ENCODE measurements around the gene LRRC74B. TPM values are rescaled to one million over a fixed set of nuclear protein-coding genes. Genes with fewer than 3 reads are reported as not detected.

Gene LRRC74B
- total and polyA plus RNA-seq, 2 of the 4 experiments (the other 2 are of a cell fraction) = not detected

DNA sequence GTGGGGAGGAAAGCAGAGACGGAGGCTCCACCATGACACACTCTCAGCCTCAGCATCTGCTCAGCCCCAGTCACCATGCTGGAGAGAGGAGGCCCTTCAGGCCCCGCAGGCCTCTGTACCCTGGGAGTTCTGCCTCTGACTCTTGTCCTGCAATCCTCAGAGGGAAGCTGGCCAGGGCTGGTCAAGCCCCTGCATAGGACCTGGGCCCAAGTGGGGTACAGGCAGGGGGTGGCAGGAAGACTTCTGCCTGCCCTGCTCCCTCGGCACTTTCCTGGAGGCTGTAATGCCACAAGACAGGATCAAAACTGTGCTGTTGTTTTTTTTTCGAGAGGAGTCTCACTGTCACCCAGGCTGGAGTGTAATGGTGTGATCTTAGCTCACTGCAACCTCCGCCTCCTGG, 33.7 kb downstream of the LRRC74B start:
- no peaks in the 10 kb centered on the region for H3K4me1 ChIP-seq (ENCODE audit: control insufficient read depth, insufficient read depth, low read length)
- ChIA-PET CTCF (no interaction called here), POLR2A (ENCODE audit: unreplicated experiment) (no interaction called here)
- no peaks in the 10 kb centered on the region for H3K9me3 ChIP-seq (ENCODE audit: control insufficient read depth, insufficient read depth, low read length)
- H2AK9ac ChIP-seq (replicated peaks; ENCODE audit: low read depth, low read length, poor library complexity) = no peak overlapping the region
- H4K20me1 ChIP-seq (ENCODE audit: insufficient read depth, low read length) = no peaks in the 10 kb centered on the region
- TF ChIP-seq, protein P1, sequence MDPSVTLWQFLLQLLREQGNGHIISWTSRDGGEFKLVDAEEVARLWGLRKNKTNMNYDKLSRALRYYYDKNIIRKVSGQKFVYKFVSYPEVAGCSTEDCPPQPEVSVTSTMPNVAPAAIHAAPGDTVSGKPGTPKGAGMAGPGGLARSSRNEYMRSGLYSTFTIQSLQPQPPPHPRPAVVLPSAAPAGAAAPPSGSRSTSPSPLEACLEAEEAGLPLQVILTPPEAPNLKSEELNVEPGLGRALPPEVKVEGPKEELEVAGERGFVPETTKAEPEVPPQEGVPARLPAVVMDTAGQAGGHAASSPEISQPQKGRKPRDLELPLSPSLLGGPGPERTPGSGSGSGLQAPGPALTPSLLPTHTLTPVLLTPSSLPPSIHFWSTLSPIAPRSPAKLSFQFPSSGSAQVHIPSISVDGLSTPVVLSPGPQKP (IDR thresholded peaks at IDR 0.05; ENCODE audit: borderline replicate concordance, low read depth, low read length) = no peak
- TF ChIP-seq RFX5 (IDR thresholded peaks at IDR 0.05; ENCODE audit: low read depth, low read length) (no peak), MAFK (IDR thresholded peaks at IDR 0.05; ENCODE audit: low read depth, low read length) (no peak), BHLHE40 (IDR thresholded peaks at IDR 0.05; ENCODE audit: low read depth, low read length) (no peak), CEBPB (IDR thresholded peaks at IDR 0.05; ENCODE audit: low read depth, low read length) (no peak)
- TF ChIP-seq, protein P2, sequence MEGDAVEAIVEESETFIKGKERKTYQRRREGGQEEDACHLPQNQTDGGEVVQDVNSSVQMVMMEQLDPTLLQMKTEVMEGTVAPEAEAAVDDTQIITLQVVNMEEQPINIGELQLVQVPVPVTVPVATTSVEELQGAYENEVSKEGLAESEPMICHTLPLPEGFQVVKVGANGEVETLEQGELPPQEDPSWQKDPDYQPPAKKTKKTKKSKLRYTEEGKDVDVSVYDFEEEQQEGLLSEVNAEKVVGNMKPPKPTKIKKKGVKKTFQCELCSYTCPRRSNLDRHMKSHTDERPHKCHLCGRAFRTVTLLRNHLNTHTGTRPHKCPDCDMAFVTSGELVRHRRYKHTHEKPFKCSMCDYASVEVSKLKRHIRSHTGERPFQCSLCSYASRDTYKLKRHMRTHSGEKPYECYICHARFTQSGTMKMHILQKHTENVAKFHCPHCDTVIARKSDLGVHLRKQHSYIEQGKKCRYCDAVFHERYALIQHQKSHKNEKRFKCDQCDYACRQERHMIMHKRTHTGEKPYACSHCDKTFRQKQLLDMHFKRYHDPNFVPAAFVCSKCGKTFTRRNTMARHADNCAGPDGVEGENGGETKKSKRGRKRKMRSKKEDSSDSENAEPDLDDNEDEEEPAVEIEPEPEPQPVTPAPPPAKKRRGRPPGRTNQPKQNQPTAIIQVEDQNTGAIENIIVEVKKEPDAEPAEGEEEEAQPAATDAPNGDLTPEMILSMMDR (conservative IDR thresholded peaks at IDR 0.05; ENCODE audit: low read depth, low read length) = no peak
- 50% methylated on average over 2 of the region's 5 CpGs; no CpG with 5 or more reads in 1 of the 2 experiments for whole genome bisulfite sequencing, 2 experiments (ENCODE audit: extremely low coverage in 2 of 2, insufficient read length in 1 of 2)
- no peak overlapping the region for H4K91ac ChIP-seq (ENCODE audit: insufficient read depth, low read depth, low read length)
- H3K79me1 ChIP-seq (ENCODE audit: low read depth in 1 of 2, low read length in 2 of 2) = no peaks in the 10 kb centered on the region
- H4K8ac ChIP-seq (ENCODE audit: low read depth in 2 of 2, low read length in 2 of 2) = no peak overlapping the region
- H2BK120ac ChIP-seq (ENCODE audit: low read depth, low read length) = no peak overlapping the region
- H3K14ac ChIP-seq (replicated peaks; ENCODE audit: low read depth, low read length) = no peak overlapping the region
- H3K4ac ChIP-seq (ENCODE audit: low read depth, low read length) = no peak overlapping the region
- no peaks in the 10 kb centered on the region for H3K36me3 ChIP-seq (ENCODE audit: control insufficient read depth, insufficient read depth, low read length)
- no peak overlapping the region for H3K23ac ChIP-seq (ENCODE audit: low read depth, low read length)
- no peaks in the 10 kb centered on the region for H3K27me3 ChIP-seq (ENCODE audit: control insufficient read depth, insufficient read depth, low read length)
- no peak overlapping the region for H3K27ac ChIP-seq (ENCODE audit: insufficient read depth, low read length)
- H3K56ac ChIP-seq (ENCODE audit: extremely low read depth, insufficient read depth, low read length) = no peak overlapping the region
- H2AK5ac ChIP-seq (ENCODE audit: low read depth, low read length) = no peak overlapping the region; the same call in 1 of the 2 replicates
- H2BK5ac ChIP-seq (ENCODE audit: low read depth, low read length, poor library complexity, severe bottlenecking) = no peak overlapping the region
- H3K9me1 ChIP-seq (ENCODE audit: insufficient read depth, low read length) = no peaks in the 10 kb centered on the region
- dilution Hi-C loops (cut with HindIII; ENCODE audit: low sequenced_read_pairs, unreplicated experiment) (no loop called here), in situ Hi-C loops (cut with MboI; ENCODE audit: low sequenced_read_pairs) (no loop called here), intact Hi-C loops (cut with micrococcal nuclease) (no loop called here)
- no peak overlapping the region for H3K9ac ChIP-seq (ENCODE audit: low read depth, low read length)
- no peak overlapping the region for H4K5ac ChIP-seq (ENCODE audit: low read depth, low read length)
- H2BK20ac ChIP-seq (ENCODE audit: low read depth, low read length) = no peak overlapping the region
- no peak overlapping the region for H2AFZ ChIP-seq (replicated peaks; ENCODE audit: low read length, poor library complexity)
- H2BK15ac ChIP-seq (ENCODE audit: low read depth, low read length) = no peak overlapping the region
- BruUV-seq (replicated peaks) = no TSS peak
- H3K18ac ChIP-seq (ENCODE audit: low read depth, low read length) = no peak overlapping the region
- ATAC-seq (ENCODE audit: low read depth) (no peak), DNase-seq (no peak)
- H3K4me2 ChIP-seq (ENCODE audit: low read depth, low read length) = no peak overlapping the region
- no peak overlapping the region for H3K4me3 ChIP-seq (ENCODE audit: insufficient read depth, low read depth, low read length)

All from IMR-90 (cell line).